GM12865 (cell line): ENCODE data around the gene HELZ.

Source experiments
- DNase-seq: peaks from one replicate; pipeline ENCODE4 v3.0.0; 2010; ENCODE audit warnings: low read depth
- H3K4me3 ChIP-seq: 2 replicates; pipeline ENCODE4 v1.5.1; 2011; ENCODE audit warnings: mild to moderate bottlenecking, low read depth, low read length, control low read depth
- TF ChIP-seq, protein P1 (sequence below): IDR thresholded peaks from 2 replicates; pipeline ENCODE4 v1.5.1; 2011; ENCODE audit warnings: low read length, control low read depth, low read depth, inconsistent platforms; ENCODE audit not compliant: insufficient read depth; ENCODE audit errors: missing control alignments

Gene HELZ

DNA sequence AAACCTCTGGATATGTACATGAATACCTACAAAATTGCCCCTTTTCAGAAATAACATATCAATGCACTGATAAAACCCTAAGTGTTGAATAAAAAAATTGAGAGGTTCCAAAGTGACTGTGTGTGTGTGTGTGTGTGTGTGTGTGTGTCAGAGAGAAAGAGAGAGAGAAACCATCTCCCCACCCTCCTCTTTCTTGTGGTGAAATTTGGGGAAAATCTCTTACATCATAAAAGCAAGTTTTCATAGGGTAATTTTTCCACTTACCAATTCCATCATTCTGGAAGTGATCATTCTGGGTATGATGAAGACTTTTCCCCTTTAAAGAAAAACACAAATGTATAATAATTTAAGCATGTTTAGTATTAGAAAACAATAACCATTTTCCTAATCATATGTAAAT lies 121.3 kb downstream of the HELZ start:
- no peak overlapping the region for H3K4me3 ChIP-seq
- TF ChIP-seq, protein P1, sequence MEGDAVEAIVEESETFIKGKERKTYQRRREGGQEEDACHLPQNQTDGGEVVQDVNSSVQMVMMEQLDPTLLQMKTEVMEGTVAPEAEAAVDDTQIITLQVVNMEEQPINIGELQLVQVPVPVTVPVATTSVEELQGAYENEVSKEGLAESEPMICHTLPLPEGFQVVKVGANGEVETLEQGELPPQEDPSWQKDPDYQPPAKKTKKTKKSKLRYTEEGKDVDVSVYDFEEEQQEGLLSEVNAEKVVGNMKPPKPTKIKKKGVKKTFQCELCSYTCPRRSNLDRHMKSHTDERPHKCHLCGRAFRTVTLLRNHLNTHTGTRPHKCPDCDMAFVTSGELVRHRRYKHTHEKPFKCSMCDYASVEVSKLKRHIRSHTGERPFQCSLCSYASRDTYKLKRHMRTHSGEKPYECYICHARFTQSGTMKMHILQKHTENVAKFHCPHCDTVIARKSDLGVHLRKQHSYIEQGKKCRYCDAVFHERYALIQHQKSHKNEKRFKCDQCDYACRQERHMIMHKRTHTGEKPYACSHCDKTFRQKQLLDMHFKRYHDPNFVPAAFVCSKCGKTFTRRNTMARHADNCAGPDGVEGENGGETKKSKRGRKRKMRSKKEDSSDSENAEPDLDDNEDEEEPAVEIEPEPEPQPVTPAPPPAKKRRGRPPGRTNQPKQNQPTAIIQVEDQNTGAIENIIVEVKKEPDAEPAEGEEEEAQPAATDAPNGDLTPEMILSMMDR = no peak
- DNase-seq = no peak

DNA sequence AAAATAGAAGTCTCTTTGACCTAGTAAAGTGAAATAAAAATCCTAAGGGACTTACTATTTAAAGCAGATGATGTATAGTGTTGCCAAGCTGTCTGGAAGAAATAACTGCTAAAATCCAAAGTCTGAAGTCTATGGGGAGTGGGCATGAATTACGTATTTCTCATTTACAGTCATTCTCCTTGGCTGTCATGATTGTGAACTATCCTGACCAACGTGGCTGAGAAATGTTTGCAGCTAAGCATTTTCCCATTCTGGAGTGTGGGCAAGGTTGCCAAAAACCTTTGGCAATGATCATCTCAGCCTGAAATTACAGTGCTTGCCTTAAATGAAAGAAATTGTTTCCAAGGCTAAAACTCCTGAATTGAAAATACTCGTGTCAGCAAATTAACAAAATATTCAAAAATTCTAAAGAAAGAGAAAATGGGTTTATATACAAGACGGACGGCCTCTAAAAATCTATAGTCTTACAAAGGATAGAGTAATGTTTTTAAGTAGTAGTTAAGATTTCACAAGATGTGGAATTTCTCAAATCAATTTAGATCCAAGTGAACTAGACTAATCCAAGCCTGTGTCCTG lies 123.6 kb downstream of the HELZ start:
- DNase-seq = no peak
- TF ChIP-seq, protein P1 = no peak
- H3K4me3 ChIP-seq = no peak overlapping the region

GRCh38 chr17:67119102-67119501 lies 125.9 kb downstream of the HELZ start:
- no peak for DNase-seq
- no peak overlapping the region for H3K4me3 ChIP-seq
- TF ChIP-seq, protein P1 = no peak

DNA sequence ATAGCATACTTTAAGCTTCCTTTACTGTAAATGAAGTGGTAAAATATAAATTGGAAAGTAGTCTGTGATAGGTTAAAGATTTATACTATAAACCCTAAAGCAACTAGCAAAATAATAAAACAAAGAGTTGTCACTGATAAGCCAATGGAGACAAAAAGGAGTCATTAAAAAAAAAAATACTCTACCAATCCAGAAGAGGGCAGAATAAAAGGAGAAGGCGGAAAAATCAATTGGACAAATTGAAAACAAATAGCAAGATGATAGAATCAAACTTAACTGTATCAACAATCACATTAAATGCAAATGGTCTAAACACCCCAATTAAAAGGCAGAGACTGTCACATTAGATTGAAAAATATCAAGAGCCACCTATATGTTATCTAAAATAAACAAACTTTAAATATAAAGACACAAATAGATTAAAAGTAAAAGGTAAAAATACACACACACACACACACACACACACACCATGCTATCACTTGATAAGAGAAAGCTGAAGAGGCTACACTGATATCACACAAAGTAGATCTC lies 128.9 kb downstream of the HELZ start:
- no peak overlapping the region for H3K4me3 ChIP-seq
- DNase-seq = no peak
- TF ChIP-seq, protein P1 = no peak

GRCh38 chr17:67115401-67115800 lies 129.6 kb downstream of the HELZ start:
- no peak overlapping the region for H3K4me3 ChIP-seq
- TF ChIP-seq, protein P1 = no peak
- DNase-seq = no peak

- no peak overlapping the region for H3K4me3 ChIP-seq
- DNase-seq = no peak
- TF ChIP-seq, protein P1 = no peak
Observed at GRCh38 chr17:67113486-67113885, 131.5 kb downstream of the HELZ start.

- no peak overlapping the region for H3K4me3 ChIP-seq
- no peak for DNase-seq
- TF ChIP-seq, protein P1 = no peak
Observed at GRCh38 chr17:67111808-67112207, 133.2 kb downstream of the HELZ start.
